ENCODE data around the gene AQP2.

DNA sequence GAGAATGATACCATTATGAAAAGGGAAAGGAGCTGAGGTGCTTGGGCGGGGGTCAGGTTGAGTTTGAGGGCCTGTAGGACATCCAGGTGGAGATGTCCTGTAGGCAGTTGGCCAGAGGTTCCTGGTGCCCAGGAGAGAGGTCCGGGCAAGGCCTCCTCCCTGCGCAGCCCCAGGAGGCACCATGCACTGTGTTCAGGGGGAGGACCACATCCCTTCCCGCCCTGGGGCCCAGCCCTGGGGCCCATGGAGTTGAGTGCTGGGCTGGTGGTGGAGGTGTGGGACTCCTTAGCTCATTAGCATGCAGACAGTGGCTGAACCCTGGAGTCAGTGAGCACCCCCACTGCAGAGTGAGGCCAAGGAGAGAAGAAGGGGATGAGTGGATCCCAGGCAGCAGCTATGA is 41.2 kb upstream of the AQP2 start:
- TF ChIP-seq CTCF (IDR thresholded peaks at IDR 0.05) (no peak), POLR2A (IDR thresholded peaks at IDR 0.05) (no peak)

Measured in prostate gland (tissue), 2 donors.